Measurements from ENCODE around the gene BLNK.

GRCh38 chr10:96225119-96225518 is 46.2 kb downstream of the BLNK start:
- TF ChIP-seq, protein P1, sequence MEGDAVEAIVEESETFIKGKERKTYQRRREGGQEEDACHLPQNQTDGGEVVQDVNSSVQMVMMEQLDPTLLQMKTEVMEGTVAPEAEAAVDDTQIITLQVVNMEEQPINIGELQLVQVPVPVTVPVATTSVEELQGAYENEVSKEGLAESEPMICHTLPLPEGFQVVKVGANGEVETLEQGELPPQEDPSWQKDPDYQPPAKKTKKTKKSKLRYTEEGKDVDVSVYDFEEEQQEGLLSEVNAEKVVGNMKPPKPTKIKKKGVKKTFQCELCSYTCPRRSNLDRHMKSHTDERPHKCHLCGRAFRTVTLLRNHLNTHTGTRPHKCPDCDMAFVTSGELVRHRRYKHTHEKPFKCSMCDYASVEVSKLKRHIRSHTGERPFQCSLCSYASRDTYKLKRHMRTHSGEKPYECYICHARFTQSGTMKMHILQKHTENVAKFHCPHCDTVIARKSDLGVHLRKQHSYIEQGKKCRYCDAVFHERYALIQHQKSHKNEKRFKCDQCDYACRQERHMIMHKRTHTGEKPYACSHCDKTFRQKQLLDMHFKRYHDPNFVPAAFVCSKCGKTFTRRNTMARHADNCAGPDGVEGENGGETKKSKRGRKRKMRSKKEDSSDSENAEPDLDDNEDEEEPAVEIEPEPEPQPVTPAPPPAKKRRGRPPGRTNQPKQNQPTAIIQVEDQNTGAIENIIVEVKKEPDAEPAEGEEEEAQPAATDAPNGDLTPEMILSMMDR (tag by site-specific recombination; IDR thresholded peaks at IDR 0.05): no peak
- TF ChIP-seq PRDM4 (tag by site-specific recombination; IDR thresholded peaks at IDR 0.05) (no peak), ZFP37 (tag by site-specific recombination; IDR thresholded peaks at IDR 0.05) (no peak), KLF9 (tag by site-specific recombination; IDR thresholded peaks at IDR 0.05; ENCODE audit: low read depth) (no peak), ZNF174 (tag by site-specific recombination; IDR thresholded peaks at IDR 0.05) (no peak)

Measured in HEK293 (cell line).